Endothelial cell of umbilical vein (primary cell): ENCODE measurements around the gene UBXN11. TPM values are rescaled to one million over a fixed set of nuclear protein-coding genes. Genes with fewer than 3 reads are reported as not detected.

ENCODE experiments used
- BruUV-seq: library from RNA; stranded (reverse); fragments of 400-500 nt; replicated peaks from 2 replicates; lab custom pipeline; 2021; lab: Mats Ljungman, UMichigan
- CTCF ChIA-PET: fragments of 300-600, 350-600 bp; sonication (Branson Sonifier 250); formaldehyde crosslinking; loops from one replicate; lab custom pipeline; 2021; ENCODE audit warnings: antibody characterized with exemption, inconsistent platforms; lab: Charles Lee
- POLR2A ChIA-PET: fragments of 300-600, 350-600 bp; sonication (Branson Sonifier 250); formaldehyde crosslinking; loops from one replicate; lab custom pipeline; 2021; ENCODE audit warnings: antibody characterized with exemption, inconsistent platforms; lab: Charles Lee
- DNase-seq: peaks from one replicate; pipeline ENCODE4 v3.0.0-alpha.2; 2011; ENCODE audit warnings: low read depth, low spot score
- FAIRE-seq: peaks from 2 replicates; lab custom pipeline; 2011; peaks lifted over from hg19 to GRCh38; lab: Jason Lieb, UNC
- H2AFZ ChIP-seq: 2 replicates; pipeline ENCODE4 v1.6.0; 2012; ENCODE audit warnings: low read depth, low read length, control low read depth, inconsistent platforms
- H3K27ac ChIP-seq: 2 replicates; pipeline ENCODE4 v1.5.1; 2011; ENCODE audit warnings: low read depth, mild to moderate bottlenecking, control low read depth, low read length, moderate library complexity; ENCODE audit not compliant: insufficient read depth
- H3K27me3 ChIP-seq, 2 experiments: 2 replicates each; pipeline versions ENCODE4 v1.6.0 to v1.6.1; 2011; ENCODE audit warnings: low read length in 2 of 2, mixed read lengths in 1 of 2; ENCODE audit not compliant: control insufficient read depth in 2 of 2, insufficient read depth in 2 of 2
- H3K36me3 ChIP-seq, 2 experiments: 2 replicates in 1 of 2; 3 replicates in 1 of 2; pipeline ENCODE4 v1.5.1; 2011; ENCODE audit warnings: low read length in 2 of 2, mild to moderate bottlenecking in 1 of 2, moderate library complexity in 1 of 2; ENCODE audit not compliant: control insufficient read depth in 2 of 2, insufficient read depth in 2 of 2; ENCODE audit errors: extremely low read depth in 1 of 2
- H3K4me1 ChIP-seq: 3 replicates; pipeline ENCODE4 v1.5.1; 2011; ENCODE audit warnings: mild to moderate bottlenecking, low read length; ENCODE audit not compliant: control insufficient read depth, insufficient read depth; ENCODE audit errors: extremely low read depth
- H3K4me2 ChIP-seq: 2 replicates; pipeline ENCODE4 v1.6.1; 2011; ENCODE audit warnings: low read length, control low read depth, mixed read lengths; ENCODE audit not compliant: insufficient read depth
- H3K4me3 ChIP-seq, 3 experiments: fragments of 200-600 bp in 1 of 3; sonication (generic), shearing (Covaris generic) in 1 of 3; replicated peaks in 1 of 3; 2 replicates each; pipeline ENCODE4 v1.5.1; 2011 to 2016; ENCODE audit warnings: control low read depth in 3 of 3, low read length in 3 of 3, mild to moderate bottlenecking in 2 of 3, inconsistent platforms in 1 of 3, low read depth in 1 of 3, moderate library complexity in 1 of 3; ENCODE audit not compliant: insufficient read depth in 1 of 3
- H3K79me2 ChIP-seq: 2 replicates; pipeline ENCODE4 v1.6.0; 2012; ENCODE audit warnings: low read length, inconsistent platforms; ENCODE audit not compliant: control insufficient read depth, insufficient read depth
- H3K9ac ChIP-seq: replicated peaks from 2 replicates; pipeline ENCODE3; 2011; ENCODE audit warnings: low read length, control low read depth; ENCODE audit not compliant: insufficient read depth; ENCODE audit errors: extremely low read depth
- H3K9me1 ChIP-seq: replicated peaks from 3 replicates; pipeline ENCODE4 v1.6.0; 2011; ENCODE audit warnings: mild to moderate bottlenecking, low read length; ENCODE audit not compliant: control insufficient read depth, insufficient read depth; ENCODE audit errors: extremely low read depth
- H3K9me3 ChIP-seq: replicated peaks from 2 replicates; pipeline ENCODE4 v1.5.1; 2012; ENCODE audit warnings: low read length, inconsistent platforms; ENCODE audit not compliant: control insufficient read depth, insufficient read depth
- H4K20me1 ChIP-seq: replicated peaks from 2 replicates; pipeline ENCODE3; 2011; ENCODE audit warnings: mild to moderate bottlenecking, low read length; ENCODE audit not compliant: control insufficient read depth, insufficient read depth; ENCODE audit errors: extremely low read depth
- EZH2 ChIP-seq: IDR thresholded peaks from 2 replicates; pipeline ENCODE4 v1.6.1; 2012; ENCODE audit warnings: borderline replicate concordance, low read depth, mild to moderate bottlenecking, moderate library complexity, low read length, inconsistent platforms; ENCODE audit not compliant: severe bottlenecking
- FOS ChIP-seq: IDR thresholded peaks from 2 replicates; pipeline ENCODE4 v1.6.1; 2011; ENCODE audit warnings: mild to moderate bottlenecking, low read length, moderate library complexity, borderline replicate concordance; ENCODE audit not compliant: insufficient read depth
- GATA2 ChIP-seq: IDR thresholded peaks from 2 replicates; pipeline ENCODE4 v1.7.0; 2011; ENCODE audit warnings: low read depth, mild to moderate bottlenecking, moderate library complexity, mixed read lengths, low read length; ENCODE audit not compliant: insufficient read length, insufficient read depth
- JUN ChIP-seq: IDR thresholded peaks from 2 replicates; pipeline ENCODE4 v1.6.1; 2011; ENCODE audit warnings: borderline replicate concordance, low read depth; ENCODE audit not compliant: insufficient read length, insufficient read depth
- MYC ChIP-seq: IDR thresholded peaks from one replicate; pipeline ENCODE4 v1.6.1; 2011; ENCODE audit warnings: mild to moderate bottlenecking, low read depth, low read length
- POLR2A ChIP-seq: IDR thresholded peaks from 2 replicates; pipeline ENCODE4 v1.6.1; 2012; ENCODE audit warnings: low read depth, mild to moderate bottlenecking, control low read depth, low read length
- POLR2AphosphoS5 ChIP-seq: IDR thresholded peaks from 2 replicates; pipeline ENCODE4 v1.6.1; 2012; ENCODE audit warnings: low read depth, mild to moderate bottlenecking, control low read depth, low read length, moderate library complexity; ENCODE audit not compliant: insufficient read depth
- dilution Hi-C: fragments of 300-500 bp; cut with MboI; formaldehyde crosslinking; loops from one replicate; pipeline ENCODE4 v1.15.0; 2019; ENCODE audit warnings: low sequenced_read_pairs; ENCODE audit not compliant: extremely low pct_ligation_motif_present
- intact Hi-C: fragments of 100-400 bp; cut with micrococcal nuclease; formaldehyde crosslinking; loops from one replicate; pipeline ENCODE4 v1.10.0; 2022
- polyA plus RNA-seq, 4 experiments: library from polyadenylated mRNA; depleted of rRNA in 3 of 4; stranded (reverse) in 3 of 4; unstranded in 1 of 4; fragments of >200 nt; gene quantifications; 2 replicates each; pipeline versions ENCODE4 v1.2.1 to v1.2.3, GENCODE V29; 2011 to 2012; ENCODE audit warnings: missing spikeins in 1 of 4
- total RNA-seq: library from RNA; stranded (reverse); gene quantifications from 2 replicates; pipeline ENCODE4 v1.2.3, GENCODE V29; 2021
- TF ChIP-seq, protein P1 (sequence below), 2 donors: IDR thresholded peaks; 1 replicate in 1 of 2; 2 replicates in 1 of 2; pipeline ENCODE4 v1.5.1; 2011; ENCODE audit warnings: low read length in 2 of 2, mild to moderate bottlenecking in 2 of 2, moderate library complexity in 2 of 2, control low read depth in 1 of 2, inconsistent platforms in 1 of 2, low read depth in 1 of 2; ENCODE audit not compliant: insufficient read depth in 1 of 2; ENCODE audit errors: extremely low read depth in 1 of 2
- TF ChIP-seq, protein P2 (sequence below): IDR thresholded peaks from 2 replicates; pipeline ENCODE4 v1.6.1; 2011; ENCODE audit not compliant: insufficient read depth, insufficient read length

UBXN11 gene
- total and polyA plus RNA-seq, 2 donors (not counting 3 experiments of a cell fraction or from before 2014, with no cell fraction given): 14.8 to 15.6 TPM

DNA sequence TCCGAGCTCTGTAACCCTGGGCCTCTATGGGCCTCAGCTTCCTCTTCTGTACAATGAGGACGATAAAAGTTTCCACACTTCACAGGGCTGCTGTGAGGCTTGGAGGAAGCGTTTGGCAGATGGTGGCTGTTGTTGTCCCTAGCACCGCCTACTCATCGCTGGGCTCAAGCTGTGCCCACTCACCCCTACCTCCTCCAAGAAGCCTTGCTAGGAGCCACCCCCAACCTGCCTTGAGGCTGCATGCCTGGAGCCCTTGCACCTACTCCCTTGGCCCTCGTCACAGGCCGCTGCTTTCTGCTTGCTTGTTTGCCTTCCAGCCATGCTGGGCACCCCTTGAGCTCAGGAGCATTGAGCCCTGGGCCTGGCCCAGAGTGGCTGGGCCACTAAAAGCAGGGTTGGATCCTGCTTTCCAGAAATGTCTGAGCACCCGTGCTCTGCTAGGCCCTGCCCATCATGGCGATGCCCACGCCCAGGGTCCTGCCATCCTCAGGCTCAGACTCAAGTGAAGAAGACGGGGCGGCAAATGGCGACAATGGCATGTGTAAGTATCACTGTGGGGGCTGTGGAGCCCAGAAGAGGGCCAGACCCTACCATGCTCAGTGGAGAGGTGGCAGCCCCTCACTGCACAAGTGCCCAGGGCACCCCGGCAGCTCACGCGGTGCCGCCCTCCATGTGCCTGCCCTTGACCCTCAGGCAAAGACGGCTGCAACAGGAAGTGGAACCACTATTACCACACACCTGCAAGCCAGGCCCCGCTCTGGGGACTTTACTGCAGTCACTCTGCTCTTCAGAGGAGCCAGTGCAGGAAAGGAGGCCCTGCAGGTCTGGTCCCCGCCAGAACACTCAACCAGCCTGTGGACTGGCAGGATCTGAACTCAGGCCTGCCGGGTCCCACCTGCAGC lies 17.0 kb downstream of the UBXN11 start:
- Histone ChIP-seq H3K9me1 (no peaks in the 10 kb centered on the region), H3K9me3 (no peaks in the 10 kb centered on the region), H3K27ac (no peak overlapping the region), H3K79me2 (no peaks in the 10 kb centered on the region), H3K36me3 (no peaks in the 10 kb centered on the region), H3K4me1 (peaks cover 8% of the 10 kb centered on the region), H3K27me3 (no peaks in the 10 kb centered on the region), H3K9ac (no peak overlapping the region), H3K4me3 (no peak overlapping the region), H3K4me2 (no peak overlapping the region), H4K20me1 (no peaks in the 10 kb centered on the region), H2AFZ (no peak overlapping the region)
- no peak for DNase-seq
- BruUV-seq: no TSS peak
- intact Hi-C loops: no loop called here
- dilution Hi-C loops: no loop called here
- no peak for FAIRE-seq
- CTCF ChIA-PET: interaction anchor here (1.0 to 2.9 kb wide), 8 partner anchors 9 to 185 kb away, joined by 3 to 13 read pairs (median 4); partner anchors contain the start of genes CD52 and SH3BGRL3
- TF ChIP-seq POLR2AphosphoS5: no peak
- TF ChIP-seq JUN: no peak
- no peak for TF ChIP-seq POLR2A
- TF ChIP-seq FOS: no peak
- no peak for TF ChIP-seq MYC
- POLR2A ChIA-PET: no interaction called here

- no peaks in the 10 kb centered on the region for H3K79me2 ChIP-seq
- no peak for TF ChIP-seq POLR2AphosphoS5
- TF ChIP-seq POLR2A: no peak
- no peak for TF ChIP-seq FOS
- TF ChIP-seq, protein P1, sequence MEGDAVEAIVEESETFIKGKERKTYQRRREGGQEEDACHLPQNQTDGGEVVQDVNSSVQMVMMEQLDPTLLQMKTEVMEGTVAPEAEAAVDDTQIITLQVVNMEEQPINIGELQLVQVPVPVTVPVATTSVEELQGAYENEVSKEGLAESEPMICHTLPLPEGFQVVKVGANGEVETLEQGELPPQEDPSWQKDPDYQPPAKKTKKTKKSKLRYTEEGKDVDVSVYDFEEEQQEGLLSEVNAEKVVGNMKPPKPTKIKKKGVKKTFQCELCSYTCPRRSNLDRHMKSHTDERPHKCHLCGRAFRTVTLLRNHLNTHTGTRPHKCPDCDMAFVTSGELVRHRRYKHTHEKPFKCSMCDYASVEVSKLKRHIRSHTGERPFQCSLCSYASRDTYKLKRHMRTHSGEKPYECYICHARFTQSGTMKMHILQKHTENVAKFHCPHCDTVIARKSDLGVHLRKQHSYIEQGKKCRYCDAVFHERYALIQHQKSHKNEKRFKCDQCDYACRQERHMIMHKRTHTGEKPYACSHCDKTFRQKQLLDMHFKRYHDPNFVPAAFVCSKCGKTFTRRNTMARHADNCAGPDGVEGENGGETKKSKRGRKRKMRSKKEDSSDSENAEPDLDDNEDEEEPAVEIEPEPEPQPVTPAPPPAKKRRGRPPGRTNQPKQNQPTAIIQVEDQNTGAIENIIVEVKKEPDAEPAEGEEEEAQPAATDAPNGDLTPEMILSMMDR (IDR thresholded peaks at IDR 0.05; ENCODE audit: extremely low read depth in 1 of 2, insufficient read depth in 1 of 2, low read depth in 1 of 2, low read length in 2 of 2): no peak
- TF ChIP-seq, protein P2, sequence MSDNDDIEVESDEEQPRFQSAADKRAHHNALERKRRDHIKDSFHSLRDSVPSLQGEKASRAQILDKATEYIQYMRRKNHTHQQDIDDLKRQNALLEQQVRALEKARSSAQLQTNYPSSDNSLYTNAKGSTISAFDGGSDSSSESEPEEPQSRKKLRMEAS: no peak
- TF ChIP-seq MYC: no peak
- TF ChIP-seq EZH2: no peak
- no peak for TF ChIP-seq GATA2
- TF ChIP-seq JUN: no peak
- no peaks in the 10 kb centered on the region for H3K27me3 ChIP-seq
- H3K27ac ChIP-seq: no peak overlapping the region
- no peak for DNase-seq
- dilution Hi-C loops (no loop called here), intact Hi-C loops (no loop called here)
- no peaks in the 10 kb centered on the region for H3K9me1 ChIP-seq
- H3K4me1 ChIP-seq: peaks cover 14% of the 10 kb centered on the region
- no peaks in the 10 kb centered on the region for H3K9me3 ChIP-seq
- no peak for FAIRE-seq
- H3K36me3 ChIP-seq: peaks cover 0 to 1% of the 10 kb centered on the region in 2 experiments
- no peak overlapping the region for H2AFZ ChIP-seq
- BruUV-seq: no TSS peak
- ChIA-PET POLR2A (no interaction called here), CTCF (interaction anchor here (1.0 to 2.9 kb wide), 8 partner anchors 9 to 184 kb away, joined by 3 to 13 read pairs (median 4); partner anchors contain the start of genes CD52 and SH3BGRL3)
- H4K20me1 ChIP-seq: no peaks in the 10 kb centered on the region
- no peak overlapping the region for H3K4me3 ChIP-seq
- no peak overlapping the region for H3K9ac ChIP-seq
- H3K4me2 ChIP-seq: no peak overlapping the region
These were observed 18.0 kb downstream of the UBXN11 start for GRCh38 chr1:26288311-26288941.
